Embryonic facial prominence (tissue), 1 donor: ENCODE measurements around the gene KCNJ12.
"Not testable (repeated sequence)": the region's sequence is repeated elsewhere in the genome, so short reads cannot be mapped to it uniquely, and the experiment has no call there.

Source experiments
- DNase-seq: peaks from one replicate; pipeline ENCODE4 v3.0.0-alpha.2; 2016; ENCODE audit errors: extremely low spot score

The KCNJ12 gene

GRCh38 chr17:21421421-21422310 lies 45.5 kb downstream of the KCNJ12 start:
- DNase-seq: not testable (repeated sequence)

GRCh38 chr17:21422311-21423189 lies 46.4 kb downstream of the KCNJ12 start:
- DNase-seq: not testable (repeated sequence)

GRCh38 chr17:21423190-21423493 lies 47.0 kb downstream of the KCNJ12 start:
- not testable (repeated sequence) for DNase-seq

GRCh38 chr17:21424697-21425096 lies 48.5 kb downstream of the KCNJ12 start:
- not testable (repeated sequence) for DNase-seq

- no peak for DNase-seq
Observed at GRCh38 chr17:21425321-21425720, 49.2 kb downstream of the KCNJ12 start.

- DNase-seq: no peak
Observed at GRCh38 chr17:21425736-21426135, 49.6 kb downstream of the KCNJ12 start.

GRCh38 chr17:21426246-21426645 lies 50.1 kb downstream of the KCNJ12 start:
- DNase-seq: not testable (repeated sequence)

- DNase-seq: not testable (repeated sequence)
Observed at GRCh38 chr17:21426876-21427275, 50.7 kb downstream of the KCNJ12 start.

GRCh38 chr17:21427727-21428126 lies 51.6 kb downstream of the KCNJ12 start:
- not testable (repeated sequence) for DNase-seq

- not testable (repeated sequence) for DNase-seq
Observed at GRCh38 chr17:21428752-21429424, 52.7 kb downstream of the KCNJ12 start.

GRCh38 chr17:21429921-21430628 lies 53.9 kb downstream of the KCNJ12 start:
- DNase-seq: not testable (repeated sequence)

GRCh38 chr17:21433971-21434370 lies 57.8 kb downstream of the KCNJ12 start:
- not testable (repeated sequence) for DNase-seq

- DNase-seq: not testable (repeated sequence)
Observed at GRCh38 chr17:21434976-21435375, 58.8 kb downstream of the KCNJ12 start.

GRCh38 chr17:21436481-21436880 lies 60.3 kb downstream of the KCNJ12 start:
- not testable (repeated sequence) for DNase-seq

- DNase-seq: not testable (repeated sequence)
Observed at GRCh38 chr17:21436883-21437836, 61.0 kb downstream of the KCNJ12 start.

- DNase-seq: not testable (repeated sequence)
Observed at GRCh38 chr17:21438316-21439014, 62.3 kb downstream of the KCNJ12 start.

GRCh38 chr17:21439015-21439336 lies 62.8 kb downstream of the KCNJ12 start:
- DNase-seq: not testable (repeated sequence)

- no peak for DNase-seq
Observed at GRCh38 chr17:21445091-21445650, 69.0 kb downstream of the KCNJ12 start.

GRCh38 chr17:21447552-21447951 lies 71.4 kb downstream of the KCNJ12 start:
- DNase-seq: not testable (repeated sequence)
